Measurements from ENCODE around the gene WWOX. TPM values are rescaled to one million over a fixed set of nuclear protein-coding genes. Genes with fewer than 3 reads are reported as not detected.

Gene WWOX
- total RNA-seq, 4 donors from 2014 or later, result 12.9 to 53.5 (median 25.6) TPM

DNA sequence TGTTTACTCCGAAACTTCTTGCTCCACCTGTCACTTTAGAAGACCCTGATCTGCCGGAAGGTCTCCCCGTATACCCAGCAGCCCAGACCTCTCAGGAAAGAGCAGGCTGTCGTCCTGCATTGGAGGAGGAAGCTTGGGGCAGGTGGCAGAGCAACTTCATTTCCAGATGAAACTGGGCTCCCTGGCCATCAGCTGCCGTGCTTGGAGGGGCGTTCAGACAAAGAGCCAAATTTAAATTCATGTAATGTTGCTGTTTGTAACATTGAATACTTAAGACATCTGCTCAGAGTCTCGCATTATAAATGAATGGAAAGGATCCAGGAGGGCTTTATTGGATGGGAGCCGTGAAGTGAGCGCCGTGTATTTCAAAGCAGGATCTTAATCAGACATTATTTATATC lies 872.6 kb downstream of the WWOX start:
- Histone ChIP-seq H3K27me3 (no peaks in the 10 kb centered on the region), H3K36me3 (no peaks in the 10 kb centered on the region), H3K4me3 (no peak overlapping the region), H3K4me1 (peaks cover 0 to 15% (median 0%) of the 10 kb centered on the region in 3 donors), H3K9me3 (no peaks in the 10 kb centered on the region), H3K27ac (no peak overlapping the region)
- ATAC-seq, result no peak
- TF ChIP-seq EP300 (IDR thresholded peaks at IDR 0.05), result no peak
- no peak for TF ChIP-seq POLR2AphosphoS5 (IDR thresholded peaks at IDR 0.05)
- TF ChIP-seq, protein P1, sequence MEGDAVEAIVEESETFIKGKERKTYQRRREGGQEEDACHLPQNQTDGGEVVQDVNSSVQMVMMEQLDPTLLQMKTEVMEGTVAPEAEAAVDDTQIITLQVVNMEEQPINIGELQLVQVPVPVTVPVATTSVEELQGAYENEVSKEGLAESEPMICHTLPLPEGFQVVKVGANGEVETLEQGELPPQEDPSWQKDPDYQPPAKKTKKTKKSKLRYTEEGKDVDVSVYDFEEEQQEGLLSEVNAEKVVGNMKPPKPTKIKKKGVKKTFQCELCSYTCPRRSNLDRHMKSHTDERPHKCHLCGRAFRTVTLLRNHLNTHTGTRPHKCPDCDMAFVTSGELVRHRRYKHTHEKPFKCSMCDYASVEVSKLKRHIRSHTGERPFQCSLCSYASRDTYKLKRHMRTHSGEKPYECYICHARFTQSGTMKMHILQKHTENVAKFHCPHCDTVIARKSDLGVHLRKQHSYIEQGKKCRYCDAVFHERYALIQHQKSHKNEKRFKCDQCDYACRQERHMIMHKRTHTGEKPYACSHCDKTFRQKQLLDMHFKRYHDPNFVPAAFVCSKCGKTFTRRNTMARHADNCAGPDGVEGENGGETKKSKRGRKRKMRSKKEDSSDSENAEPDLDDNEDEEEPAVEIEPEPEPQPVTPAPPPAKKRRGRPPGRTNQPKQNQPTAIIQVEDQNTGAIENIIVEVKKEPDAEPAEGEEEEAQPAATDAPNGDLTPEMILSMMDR (IDR thresholded peaks at IDR 0.05), result no peak
- TF ChIP-seq POLR2A (IDR thresholded peaks at IDR 0.05), result no peak
- 40 to 60% methylated on average over 1 to 9 of the region's 10 CpGs for WGBS, 2 donors (ENCODE audit: low coverage in 1 of 2)

DNA sequence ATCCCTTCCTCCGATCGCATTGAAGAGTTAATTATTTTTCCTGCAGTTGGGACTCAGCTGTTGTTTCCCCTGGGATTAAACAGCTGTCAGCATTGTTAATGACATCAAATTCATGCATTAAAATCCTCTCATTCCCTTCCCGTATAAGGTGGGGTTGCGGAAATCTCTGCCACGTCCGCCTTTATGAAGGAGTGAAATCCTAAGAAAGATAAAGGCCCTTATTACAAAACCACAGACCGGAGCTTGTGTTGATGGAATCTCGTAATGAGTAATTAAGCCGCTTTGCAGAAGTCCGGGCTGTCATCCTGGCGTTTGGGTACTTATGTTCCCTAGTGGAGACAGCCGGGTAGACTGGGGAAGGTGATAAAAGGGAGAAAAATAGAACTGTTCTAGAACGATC lies 873.5 kb downstream of the WWOX start:
- ATAC-seq, result no peak
- WGBS, 2 donors (ENCODE audit: low coverage in 1 of 2), result 51 to 60% methylated on average over 9 to 13 of the region's 13 CpGs
- H3K4me3 ChIP-seq, result peak overlapping the region in 1 of 2 donors; percentile 11

DNA sequence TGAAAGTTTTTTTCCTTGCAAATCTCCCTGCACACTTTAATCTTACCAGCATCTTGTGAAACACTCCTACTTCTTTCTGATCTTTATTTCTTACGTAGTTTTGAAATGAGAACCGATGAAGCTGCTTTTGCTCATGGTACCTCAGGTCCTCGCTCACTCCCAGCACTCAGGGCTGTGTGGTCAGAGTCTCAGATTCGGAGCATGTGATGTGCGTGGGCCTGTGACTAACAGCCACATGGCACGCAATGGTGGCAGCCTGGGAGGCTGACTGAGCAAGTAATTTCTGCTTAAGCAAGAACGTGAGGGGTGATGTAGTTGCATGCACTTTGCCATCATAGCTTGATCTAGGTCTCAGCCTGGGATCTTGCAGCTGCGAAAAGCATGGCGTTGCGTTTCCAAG lies 876.8 kb downstream of the WWOX start:
- no peak for TF ChIP-seq EP300 (IDR thresholded peaks at IDR 0.05)
- no peak for TF ChIP-seq POLR2AphosphoS5 (IDR thresholded peaks at IDR 0.05)
- TF ChIP-seq, protein P1 (IDR thresholded peaks at IDR 0.05), result no peak
- no peak for TF ChIP-seq POLR2A (IDR thresholded peaks at IDR 0.05)
- 67 to 92% methylated on average over 1 to 7 of the region's 10 CpGs for WGBS, 2 donors (ENCODE audit: low coverage in 1 of 2)
- no peaks in the 10 kb centered on the region for H3K27me3 ChIP-seq
- no peaks in the 10 kb centered on the region for H3K9me3 ChIP-seq
- no peaks in the 10 kb centered on the region for H3K36me3 ChIP-seq
- H3K4me3 ChIP-seq, result no peak overlapping the region
- peaks cover 0 to 15% (median 0%) of the 10 kb centered on the region in 3 donors for H3K4me1 ChIP-seq
- H3K27ac ChIP-seq, result no peak overlapping the region
- ATAC-seq, result no peak

More for the DNA sequence above, 873.5 kb downstream of the WWOX start:
- Histone ChIP-seq H3K4me1 (peaks cover 0 to 15% (median 0%) of the 10 kb centered on the region in 3 donors), H3K9me3 (no peaks in the 10 kb centered on the region), H3K36me3 (no peaks in the 10 kb centered on the region), H3K27me3 (no peaks in the 10 kb centered on the region), H3K27ac (no peak overlapping the region)
- TF ChIP-seq, protein P1 (IDR thresholded peaks at IDR 0.05), result no peak
- TF ChIP-seq EP300 (IDR thresholded peaks at IDR 0.05), result no peak
- no peak for TF ChIP-seq POLR2AphosphoS5 (IDR thresholded peaks at IDR 0.05)
- no peak for TF ChIP-seq POLR2A (IDR thresholded peaks at IDR 0.05)

DNA sequence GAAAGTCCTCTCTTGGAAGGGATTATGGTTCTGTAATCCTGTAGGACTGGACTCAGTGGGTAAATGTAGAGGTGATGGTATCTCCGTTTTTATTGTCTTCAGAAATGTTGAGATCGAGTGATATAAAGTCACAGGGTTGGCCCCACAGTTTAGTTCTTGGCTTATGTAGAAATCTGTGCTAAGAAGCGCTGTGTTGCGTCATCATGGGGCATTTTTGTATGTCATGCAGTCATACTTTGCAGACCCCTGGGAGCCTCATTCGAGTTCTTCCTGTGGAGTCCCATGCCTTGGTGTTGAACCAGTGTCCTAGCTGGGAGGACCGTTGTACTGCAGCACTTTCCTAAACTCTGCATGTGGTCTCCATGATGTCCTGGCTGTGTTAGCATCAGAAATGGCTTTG lies 881.4 kb downstream of the WWOX start:
- no peaks in the 10 kb centered on the region for H3K4me1 ChIP-seq
- no peak overlapping the region for H3K4me3 ChIP-seq
- no peaks in the 10 kb centered on the region for H3K36me3 ChIP-seq
- peaks cover 0 to 8% (median 0%) of the 10 kb centered on the region in 3 donors for H3K9me3 ChIP-seq
- H3K27me3 ChIP-seq, result no peaks in the 10 kb centered on the region
- ATAC-seq, result no peak
- WGBS, 2 donors (ENCODE audit: low coverage in 1 of 2), result 93 to 94% methylated on average over 3 to 5 of the region's 6 CpGs
- H3K27ac ChIP-seq, result no peak overlapping the region
- TF ChIP-seq EP300 (IDR thresholded peaks at IDR 0.05), result no peak
- TF ChIP-seq POLR2A (IDR thresholded peaks at IDR 0.05), result no peak
- no peak for TF ChIP-seq POLR2AphosphoS5 (IDR thresholded peaks at IDR 0.05)
- TF ChIP-seq, protein P1 (IDR thresholded peaks at IDR 0.05), result no peak

DNA sequence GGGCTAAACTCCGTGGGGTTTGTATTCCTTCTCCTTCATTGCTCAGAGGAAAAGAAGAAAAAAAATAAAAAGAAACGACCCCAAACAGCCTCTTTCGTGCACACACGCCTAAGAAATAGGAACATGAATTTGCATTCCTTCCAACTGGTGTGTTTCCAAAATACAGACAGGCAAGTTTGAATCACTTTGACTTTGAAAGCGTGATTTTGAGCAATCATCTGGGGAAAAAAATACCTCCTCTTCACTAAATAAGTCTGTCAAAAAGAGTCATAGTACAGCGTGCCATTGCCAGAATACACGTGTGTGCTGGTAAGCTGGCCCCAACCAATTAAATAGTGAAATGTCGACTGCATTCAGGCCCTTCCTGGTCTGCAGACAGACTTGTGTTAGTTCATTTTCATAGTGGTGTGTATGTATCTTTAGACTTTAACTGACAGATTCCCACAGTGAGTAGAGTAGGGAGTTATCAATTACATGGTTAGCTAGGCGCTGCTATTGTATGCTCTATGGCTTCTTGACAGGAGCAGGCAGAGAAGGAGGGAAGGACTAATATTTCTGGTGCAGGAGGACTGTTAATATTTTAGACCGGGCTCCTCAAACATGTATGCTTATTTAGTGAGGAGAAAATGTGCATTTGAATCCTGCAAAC lies 882.8 kb downstream of the WWOX start:
- Histone ChIP-seq H3K36me3 (no peaks in the 10 kb centered on the region), H3K27me3 (no peaks in the 10 kb centered on the region), H3K4me1 (no peaks in the 10 kb centered on the region), H3K9me3 (peaks cover 0 to 8% (median 0%) of the 10 kb centered on the region in 3 donors), H3K27ac (no peak overlapping the region), H3K4me3 (no peak overlapping the region)
- TF ChIP-seq POLR2A (IDR thresholded peaks at IDR 0.05), result no peak
- no peak for ATAC-seq
- 56 to 75% methylated on average over 9 to 10 of the region's 10 CpGs for WGBS, 2 donors (ENCODE audit: low coverage in 1 of 2)

All from gastroesophageal sphincter (tissue), 4 donors.